NT2/D1 (cell line): ENCODE results near the gene DIP2C.

ENCODE experiments used
- SUZ12 ChIP-seq: IDR thresholded peaks from 2 replicates; pipeline ENCODE4 v1.6.1; 2011; ENCODE audit not compliant: insufficient read length, insufficient read depth; ENCODE audit errors: extremely low read depth
- YY1 ChIP-seq: IDR thresholded peaks from 2 replicates; pipeline ENCODE4 v1.6.1; 2011; ENCODE audit not compliant: insufficient read length, insufficient read depth

- TF ChIP-seq YY1 (no peak), SUZ12 (no peak)
These were observed 332.1 kb downstream of the DIP2C start for GRCh38 chr10:357201-357950.
